Caco-2 (cell line): ENCODE data around the gene NPSR1. TPM values are rescaled to one million over a fixed set of nuclear protein-coding genes. Genes with fewer than 3 reads are reported as not detected.

Source experiments
- BruUV-seq: library from RNA; stranded (reverse); fragments of 400-500 nt; replicated peaks from 2 replicates; lab custom pipeline; 2021; lab: Mats Ljungman, UMichigan
- CTCF ChIA-PET: fragments of 300-600 bp; sonication (Branson Sonifier 250); formaldehyde crosslinking; loops from one replicate; lab custom pipeline; 2022; ENCODE audit warnings: antibody characterized with exemption; lab: Charles Lee
- POLR2A ChIA-PET: fragments of 300-600 bp; sonication (Branson Sonifier 250); formaldehyde crosslinking; loops from one replicate; lab custom pipeline; 2022; ENCODE audit warnings: antibody characterized with exemption; lab: Charles Lee
- DNase-seq, 2 experiments: peaks; one replicate each; pipeline versions ENCODE4 v3.0.0 to v3.0.0-alpha.2; 2020 to 2022
- H3K27me3 ChIP-seq: replicated peaks from 2 replicates; pipeline ENCODE4 v1.6.0; 2011; ENCODE audit warnings: low read length; ENCODE audit not compliant: control insufficient read depth, insufficient read depth
- H3K36me3 ChIP-seq: 2 replicates; pipeline ENCODE4 v1.5.1; 2011; ENCODE audit warnings: low read length; ENCODE audit not compliant: control insufficient read depth, insufficient read depth
- H3K4me1 ChIP-seq: fragments of 250-450 bp; sonication (Bioruptor Pico); 2 replicates; pipeline ENCODE4 v1.5.1; 2020; ENCODE audit warnings: mild to moderate bottlenecking
- H3K4me3 ChIP-seq: 2 replicates; pipeline ENCODE4 v1.5.1; 2011; ENCODE audit warnings: low read depth, mild to moderate bottlenecking, control low read depth, low read length
- H3K9me3 ChIP-seq: fragments of 250-450 bp; sonication (Bioruptor Pico); 2 replicates; pipeline ENCODE4 v1.5.1; 2020; ENCODE audit warnings: mild to moderate bottlenecking, moderate library complexity
- H3K27ac Mint-ChIP-seq: one replicate; pipeline ENCODE4 v1.8.0; 2022; ENCODE audit warnings: mixed read lengths; ENCODE audit not compliant: unreplicated experiment
- H3K27me3 Mint-ChIP-seq: one replicate; pipeline ENCODE4 v1.8.0; 2022; ENCODE audit warnings: mixed read lengths; ENCODE audit not compliant: insufficient read depth, unreplicated experiment
- H3K36me3 Mint-ChIP-seq: one replicate; pipeline ENCODE4 v1.8.0; 2022; ENCODE audit warnings: mild to moderate bottlenecking, mixed read lengths; ENCODE audit not compliant: insufficient read depth, unreplicated experiment
- H3K4me1 Mint-ChIP-seq: one replicate; pipeline ENCODE4 v1.8.0; 2022; ENCODE audit warnings: low read depth, mixed read lengths; ENCODE audit not compliant: unreplicated experiment
- H3K4me3 Mint-ChIP-seq: one replicate; pipeline ENCODE4 v1.8.0; 2022; ENCODE audit warnings: mild to moderate bottlenecking, moderate library complexity, mixed read lengths; ENCODE audit not compliant: unreplicated experiment
- H3K9me3 Mint-ChIP-seq: one replicate; pipeline ENCODE4 v1.8.0; 2022; ENCODE audit warnings: mixed read lengths; ENCODE audit not compliant: unreplicated experiment
- intact Hi-C: fragments of 100-400 bp; cut with micrococcal nuclease; formaldehyde crosslinking; loops from one replicate; pipeline ENCODE4 v1.10.0; 2022; ENCODE audit not compliant: unreplicated experiment
- total RNA-seq: library from RNA; stranded (reverse); gene quantifications from 2 replicates; pipeline ENCODE4 v1.2.3, GENCODE V29; 2022
- TF ChIP-seq, protein P1 (sequence below), 2 experiments: fragments of 200-600 bp in 1 of 2; IDR thresholded peaks; 1 replicate in 1 of 2; 2 replicates in 1 of 2; pipeline versions ENCODE4 v1.5.1 to v1.8.0; 2011 to 2022; ENCODE audit warnings: antibody characterized with exemption in 1 of 2, control low read depth in 1 of 2, inconsistent platforms in 1 of 2, low read depth in 1 of 2, low read length in 1 of 2, mild to moderate bottlenecking in 1 of 2, moderate library complexity in 1 of 2; ENCODE audit not compliant: insufficient read depth in 1 of 2, severe bottlenecking in 1 of 2, unreplicated experiment in 1 of 2

NPSR1 gene
- total RNA-seq, 1 experiment from 2014 or later, result not detected

- ChIA-PET CTCF (interaction anchor here (0.7 kb wide), 1 partner anchor 1722 kb away, joined by 3 read pairs; no protein-coding TSS in a partner anchor), POLR2A (no interaction called here)
- no peaks in the 10 kb centered on the region for H3K9me3 Mint-ChIP-seq
- H3K36me3 Mint-ChIP-seq, result no peaks in the 10 kb centered on the region
- H3K27ac Mint-ChIP-seq, result no peak overlapping the region
- H3K4me1 ChIP-seq, result peaks cover 8% of the 10 kb centered on the region
- H3K36me3 ChIP-seq, result no peaks in the 10 kb centered on the region
- TF ChIP-seq, protein P1, sequence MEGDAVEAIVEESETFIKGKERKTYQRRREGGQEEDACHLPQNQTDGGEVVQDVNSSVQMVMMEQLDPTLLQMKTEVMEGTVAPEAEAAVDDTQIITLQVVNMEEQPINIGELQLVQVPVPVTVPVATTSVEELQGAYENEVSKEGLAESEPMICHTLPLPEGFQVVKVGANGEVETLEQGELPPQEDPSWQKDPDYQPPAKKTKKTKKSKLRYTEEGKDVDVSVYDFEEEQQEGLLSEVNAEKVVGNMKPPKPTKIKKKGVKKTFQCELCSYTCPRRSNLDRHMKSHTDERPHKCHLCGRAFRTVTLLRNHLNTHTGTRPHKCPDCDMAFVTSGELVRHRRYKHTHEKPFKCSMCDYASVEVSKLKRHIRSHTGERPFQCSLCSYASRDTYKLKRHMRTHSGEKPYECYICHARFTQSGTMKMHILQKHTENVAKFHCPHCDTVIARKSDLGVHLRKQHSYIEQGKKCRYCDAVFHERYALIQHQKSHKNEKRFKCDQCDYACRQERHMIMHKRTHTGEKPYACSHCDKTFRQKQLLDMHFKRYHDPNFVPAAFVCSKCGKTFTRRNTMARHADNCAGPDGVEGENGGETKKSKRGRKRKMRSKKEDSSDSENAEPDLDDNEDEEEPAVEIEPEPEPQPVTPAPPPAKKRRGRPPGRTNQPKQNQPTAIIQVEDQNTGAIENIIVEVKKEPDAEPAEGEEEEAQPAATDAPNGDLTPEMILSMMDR (IDR thresholded peaks at IDR 0.05; ENCODE audit: insufficient read depth in 1 of 2, low read depth in 1 of 2, low read length in 1 of 2, severe bottlenecking in 1 of 2, unreplicated experiment in 1 of 2), result no peak
- H3K27me3 Mint-ChIP-seq, result peaks cover 3% of the 10 kb centered on the region
- no peak for DNase-seq
- H3K4me3 Mint-ChIP-seq, result no peak overlapping the region
- no peaks in the 10 kb centered on the region for H3K9me3 ChIP-seq
- peaks cover 2% of the 10 kb centered on the region; the same call in 1 of the 2 replicates for H3K27me3 ChIP-seq
- no peaks in the 10 kb centered on the region for H3K4me1 Mint-ChIP-seq
- BruUV-seq, result no TSS peak
- H3K4me3 ChIP-seq, result no peak overlapping the region
- intact Hi-C loops, result no loop called here
Observed at GRCh38 chr7:34830390-34830789, 172.4 kb downstream of the NPSR1 start.

DNA sequence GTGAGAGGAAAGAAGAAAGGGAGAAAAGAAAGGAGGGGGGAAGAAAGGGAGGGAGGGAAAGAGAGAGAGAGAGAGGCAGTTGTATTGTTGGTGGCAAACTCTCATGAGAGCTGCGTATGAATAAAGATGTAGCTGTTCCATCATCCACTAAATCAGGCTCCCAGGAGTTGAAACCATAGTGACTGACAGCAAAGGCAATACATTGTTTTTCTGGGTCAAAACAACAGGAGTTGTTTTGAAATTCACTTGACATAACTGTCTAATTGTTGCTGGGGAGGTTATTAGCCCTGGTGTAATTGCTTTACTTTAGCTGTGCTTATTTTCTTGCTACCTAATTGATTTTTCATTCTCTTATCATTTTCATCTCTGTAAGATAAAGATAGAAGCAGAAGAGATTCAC, 173.4 kb downstream of the NPSR1 start:
- no peak overlapping the region for H3K27ac Mint-ChIP-seq
- peaks cover 8% of the 10 kb centered on the region for H3K4me1 ChIP-seq
- intact Hi-C loops, result no loop called here
- DNase-seq, result no peak
- TF ChIP-seq, protein P1 (IDR thresholded peaks at IDR 0.05; ENCODE audit: insufficient read depth in 1 of 2, low read depth in 1 of 2, low read length in 1 of 2, severe bottlenecking in 1 of 2, unreplicated experiment in 1 of 2), result no peak
- no TSS peak for BruUV-seq
- H3K36me3 ChIP-seq, result no peaks in the 10 kb centered on the region
- H3K4me1 Mint-ChIP-seq, result no peaks in the 10 kb centered on the region
- H3K9me3 ChIP-seq, result no peaks in the 10 kb centered on the region
- peaks cover 2% of the 10 kb centered on the region; the same call in 1 of the 2 replicates for H3K27me3 ChIP-seq
- no peaks in the 10 kb centered on the region for H3K9me3 Mint-ChIP-seq
- ChIA-PET CTCF (no interaction called here), POLR2A (no interaction called here)
- H3K36me3 Mint-ChIP-seq, result no peaks in the 10 kb centered on the region
- peaks cover 3% of the 10 kb centered on the region for H3K27me3 Mint-ChIP-seq
- H3K4me3 Mint-ChIP-seq, result no peak overlapping the region
- H3K4me3 ChIP-seq, result no peak overlapping the region

DNA sequence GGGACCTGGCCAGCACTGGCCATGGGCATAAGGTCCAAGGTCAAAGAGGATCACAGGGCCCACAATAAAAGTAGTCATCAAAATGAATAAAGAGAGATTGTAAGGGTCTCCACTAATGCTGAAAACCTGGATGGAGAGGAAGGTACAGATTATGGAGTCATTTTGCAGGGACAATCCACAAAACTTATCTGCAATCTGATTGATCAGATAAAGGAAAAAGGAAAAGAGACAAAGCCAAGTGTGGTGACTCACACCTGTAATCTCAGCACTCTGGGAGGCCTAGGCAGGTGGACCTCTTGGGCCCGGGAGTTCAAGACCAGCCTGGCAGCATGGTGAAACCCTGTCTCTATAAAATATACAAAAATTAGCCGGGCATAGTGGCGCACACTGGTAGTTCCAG, 174.0 kb downstream of the NPSR1 start:
- H3K27ac Mint-ChIP-seq, result no peak overlapping the region
- Histone ChIP-seq H3K9me3 (no peaks in the 10 kb centered on the region), H3K4me1 (peaks cover 8% of the 10 kb centered on the region), H3K36me3 (no peaks in the 10 kb centered on the region), H3K4me3 (no peak overlapping the region), H3K27me3 (peaks cover 2% of the 10 kb centered on the region; the same call in 1 of the 2 replicates)
- no TSS peak for BruUV-seq
- H3K4me1 Mint-ChIP-seq, result no peaks in the 10 kb centered on the region
- DNase-seq, result no peak
- no peaks in the 10 kb centered on the region for H3K36me3 Mint-ChIP-seq
- POLR2A ChIA-PET, result no interaction called here
- no peak overlapping the region for H3K4me3 Mint-ChIP-seq
- intact Hi-C loops, result no loop called here
- TF ChIP-seq, protein P1 (IDR thresholded peaks at IDR 0.05; ENCODE audit: insufficient read depth in 1 of 2, low read depth in 1 of 2, low read length in 1 of 2, severe bottlenecking in 1 of 2, unreplicated experiment in 1 of 2), result no peak
- no peaks in the 10 kb centered on the region for H3K9me3 Mint-ChIP-seq
- peaks cover 3% of the 10 kb centered on the region for H3K27me3 Mint-ChIP-seq
- CTCF ChIA-PET, result no interaction called here
